HG03469 (cell line): ENCODE results near the gene NUDT15.
"Not testable (repeated sequence)": the region's sequence is repeated elsewhere in the genome, so short reads cannot be mapped to it uniquely, and the experiment has no call there.

Experiments used
- ATAC-seq: cut with Tn5 transposase; IDR thresholded peaks from one replicate; pipeline ENCODE4 v1.9.1; 2021; ENCODE audit warnings: mild to moderate bottlenecking, moderate library complexity, moderate number of reproducible peaks; ENCODE audit not compliant: unreplicated experiment

Gene NUDT15

GRCh38 chr13:48037346-48038173, at the start of gene NUDT15:
TSS of gene NUDT15 (plus strand) at chr13:48037726. CDS start at chr13:48037747, 21 bp downstream.
- peak; percentile 81 for ATAC-seq

DNA sequence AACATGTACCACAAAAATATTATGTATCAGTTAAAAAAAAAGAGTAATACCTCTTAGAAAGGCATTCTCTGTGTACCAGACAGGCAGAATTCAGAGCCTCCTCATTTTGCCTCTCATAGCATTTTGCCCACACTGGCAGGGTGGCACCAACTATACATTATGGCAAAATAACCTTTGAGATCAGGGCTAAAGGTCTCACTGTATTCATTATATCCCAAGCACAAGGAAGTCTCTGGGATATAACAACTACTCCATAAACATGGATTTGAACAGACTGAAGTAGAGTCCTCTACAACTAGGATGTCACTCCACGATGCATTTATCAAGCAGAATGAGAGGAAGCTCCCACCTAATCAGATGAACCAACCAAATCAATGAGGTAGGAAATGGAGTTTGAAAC, 47.1 kb upstream of the NUDT15 start:
- ATAC-seq, result no peak

DNA sequence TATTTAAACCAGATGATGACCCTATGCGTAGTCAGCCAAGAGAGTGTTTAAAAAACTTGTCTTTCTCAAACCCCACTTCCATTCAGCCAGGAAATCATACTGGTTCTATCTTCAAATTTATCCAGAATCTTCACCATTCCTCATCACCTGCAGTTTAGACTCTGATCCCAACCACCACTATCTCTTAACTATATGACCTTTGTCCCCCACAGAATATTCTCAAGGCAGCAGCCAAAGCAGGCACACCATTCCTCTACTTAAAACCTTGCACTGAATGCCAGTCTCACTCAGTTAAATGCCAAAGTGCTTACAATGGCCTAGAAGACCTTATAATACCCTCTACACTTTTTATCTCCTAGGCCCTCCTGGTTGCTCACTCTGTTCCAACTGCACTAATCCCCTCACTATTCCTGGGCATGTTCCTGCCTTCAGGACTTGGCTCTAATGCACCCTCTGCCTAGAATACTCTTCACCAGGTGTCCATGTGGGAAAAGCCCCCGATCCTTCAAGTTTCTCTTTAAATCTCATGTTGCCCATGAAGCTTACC, 46.5 kb upstream of the NUDT15 start:
- ATAC-seq, result no peak

GRCh38 chr13:47991859-47992258, 45.7 kb upstream of the NUDT15 start:
- ATAC-seq, result no peak

DNA sequence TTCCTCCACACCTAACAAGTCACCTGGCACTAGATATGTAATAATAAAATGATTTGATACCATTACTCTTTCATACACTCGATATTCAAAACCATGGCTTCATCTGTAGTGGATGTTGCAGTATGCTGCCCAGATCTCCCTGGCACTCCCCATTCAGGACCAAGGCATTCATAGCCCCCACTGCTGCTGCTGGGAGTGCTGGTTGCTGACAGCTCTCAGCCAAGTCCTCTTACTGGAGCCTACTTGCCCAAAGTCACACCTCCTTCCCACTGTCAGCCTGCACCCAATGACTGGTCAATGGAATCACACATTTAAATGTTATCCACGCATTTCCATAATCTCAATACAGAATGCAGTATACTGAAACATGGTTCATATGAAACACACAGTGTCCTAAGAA, 40.1 kb upstream of the NUDT15 start:
- ATAC-seq, result no peak

- ATAC-seq, result no peak
These were observed 37.6 kb upstream of the NUDT15 start for GRCh38 chr13:47999973-48000372.

GRCh38 chr13:48000559-48001113, 36.9 kb upstream of the NUDT15 start:
- peak; percentile 19 for ATAC-seq

DNA sequence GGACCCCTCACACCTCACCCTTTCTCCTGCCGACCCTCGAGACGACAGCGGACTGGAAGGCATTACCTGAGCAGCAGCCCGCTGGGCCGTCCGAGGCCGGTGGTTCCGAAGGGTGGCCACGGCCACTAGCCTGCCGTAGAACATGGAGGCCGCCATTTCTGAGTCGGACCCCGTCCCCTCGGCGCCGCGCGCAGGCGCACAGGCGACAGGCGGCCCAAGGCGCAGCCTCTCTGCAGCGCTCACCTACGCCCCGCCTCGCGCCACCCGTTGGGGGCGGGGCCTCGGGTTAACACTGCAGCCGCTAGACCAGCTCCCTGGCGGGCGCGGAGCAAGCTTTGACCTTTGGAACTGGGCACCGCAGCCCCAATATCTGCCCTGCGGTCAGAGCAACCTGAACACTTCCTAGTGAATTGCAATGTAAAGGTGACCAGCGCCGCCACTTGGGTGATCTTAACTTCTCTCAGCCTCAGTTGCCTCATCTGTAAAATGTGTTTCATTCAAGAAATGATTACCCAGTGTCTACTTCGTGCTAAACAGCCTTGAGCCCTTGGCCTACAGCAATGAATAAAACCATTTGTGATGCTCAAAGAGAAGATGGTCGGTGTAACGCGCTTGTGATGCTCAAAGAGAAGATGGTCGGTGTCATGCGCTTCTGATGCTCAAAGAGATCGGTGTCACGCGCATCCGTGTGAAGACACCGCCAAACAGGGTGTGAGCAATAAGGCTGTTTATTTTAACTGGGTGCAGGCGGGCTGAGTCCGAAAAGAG, 36.2 kb upstream of the NUDT15 start, which contains the start of gene SUCLA2:
Gene SUCLA2, minus strand, starts transcription at position 160 of the 768 bp plus-strand sequence. Its CDS starts 4 bp downstream, at position 156.
- peak; percentile 97 for ATAC-seq

DNA sequence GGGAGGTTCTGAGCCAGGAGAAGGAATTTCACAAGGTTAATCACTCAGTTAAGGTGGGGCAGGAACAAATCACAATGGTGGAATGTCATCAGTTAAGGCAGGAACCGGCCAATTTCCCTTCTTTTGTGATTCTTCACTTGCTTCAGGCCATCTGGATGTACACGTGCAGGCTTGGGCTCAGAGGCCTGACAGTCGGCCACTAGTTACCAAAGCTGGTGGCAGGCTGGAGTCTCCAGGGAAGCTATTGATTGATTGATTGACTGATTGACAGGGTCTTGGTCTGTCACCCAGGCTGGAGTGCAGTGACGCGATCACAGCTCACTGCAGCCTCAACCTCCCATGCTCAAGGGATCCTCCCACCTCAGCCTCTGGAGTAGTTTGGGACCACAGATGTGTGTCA, 35.5 kb upstream of the NUDT15 start:
- ATAC-seq, result not testable (repeated sequence)

DNA sequence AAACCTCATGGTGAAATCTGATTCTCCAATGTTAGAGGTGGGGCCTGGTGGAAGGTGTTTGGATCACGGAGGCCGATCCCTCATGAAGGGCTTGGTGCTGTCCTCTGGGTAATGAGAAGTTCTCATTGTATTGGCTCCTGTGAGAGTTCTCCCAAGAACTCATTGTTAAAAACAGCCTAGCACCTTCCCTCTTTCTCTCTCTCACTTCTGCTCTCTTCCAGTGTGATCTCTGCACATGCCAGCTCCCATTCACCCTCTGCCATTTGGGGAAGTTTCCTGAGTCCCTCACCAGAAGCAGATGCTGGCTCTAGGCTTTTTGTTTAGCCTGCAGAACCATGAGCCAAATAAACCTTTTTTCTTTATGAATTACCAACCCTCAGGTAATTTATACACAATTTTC, 33.3 kb upstream of the NUDT15 start:
- no peak for ATAC-seq

DNA sequence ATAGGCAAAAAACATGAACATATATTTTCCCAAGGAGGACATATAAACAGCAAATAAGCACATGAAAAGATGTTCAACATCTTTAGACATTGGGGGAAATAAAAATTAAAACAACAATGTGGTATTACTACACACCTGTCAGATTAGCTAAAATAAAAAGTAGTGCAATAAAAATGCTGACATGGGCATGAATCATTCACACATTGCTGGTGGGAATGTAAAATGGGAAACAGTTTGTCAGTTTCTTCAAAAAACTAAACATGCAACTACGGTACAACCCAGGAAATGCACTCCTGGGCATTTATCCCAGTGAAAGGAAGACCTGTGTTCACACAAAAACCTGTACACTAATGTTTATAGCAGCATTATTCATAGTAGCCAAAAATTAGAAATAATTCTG, 31.1 kb upstream of the NUDT15 start:
- ATAC-seq, result no peak

- ATAC-seq, result no peak
These were observed 28.2 kb upstream of the NUDT15 start for GRCh38 chr13:48009284-48009683.

DNA sequence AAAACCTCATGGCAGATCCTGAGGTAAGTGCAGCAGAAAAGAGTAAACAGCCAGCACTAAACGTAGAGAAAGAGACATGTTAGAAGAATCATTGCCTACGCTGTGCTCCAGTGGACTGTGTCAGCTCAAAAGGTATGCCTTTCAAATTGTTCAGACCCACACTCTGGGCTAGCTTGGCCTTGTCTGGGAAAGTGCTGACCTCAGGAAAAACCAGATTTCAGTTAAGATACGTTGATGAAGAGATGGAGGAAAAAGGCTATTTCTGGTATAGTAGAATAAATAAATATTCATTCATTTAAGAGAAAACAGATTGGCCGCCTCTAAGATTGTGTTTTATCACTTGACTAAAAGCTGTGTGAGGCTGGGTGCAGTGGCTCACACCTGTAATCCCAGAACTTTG, 26.8 kb upstream of the NUDT15 start:
- no peak for ATAC-seq

- no peak for ATAC-seq
These were observed 24.9 kb upstream of the NUDT15 start for GRCh38 chr13:48012668-48013067.

GRCh38 chr13:48014359-48014758, 23.2 kb upstream of the NUDT15 start:
- no peak for ATAC-seq

GRCh38 chr13:48018637-48019036, 18.9 kb upstream of the NUDT15 start:
- no peak for ATAC-seq

DNA sequence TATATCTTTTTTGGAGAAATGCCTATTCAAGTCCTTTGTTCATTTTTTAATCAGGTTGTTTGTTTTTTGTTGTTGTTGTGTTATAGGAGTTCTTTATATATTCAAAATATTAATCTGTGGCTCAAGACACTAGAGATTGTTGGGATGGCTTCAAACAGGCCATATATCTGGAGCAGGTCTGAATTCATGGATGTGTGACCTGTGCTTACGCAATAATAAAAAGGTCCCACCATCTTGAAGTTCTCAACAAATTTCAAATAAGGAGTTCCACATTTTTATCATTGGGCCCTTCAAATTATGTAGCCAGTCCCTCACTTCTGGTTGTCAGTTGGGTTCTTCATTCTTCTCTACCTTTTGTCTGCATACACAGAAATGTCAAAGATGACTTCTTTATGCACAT, 17.7 kb upstream of the NUDT15 start:
- ATAC-seq, result no peak

- ATAC-seq, result no peak
These were observed 9.5 kb upstream of the NUDT15 start for GRCh38 chr13:48028066-48028465.

DNA sequence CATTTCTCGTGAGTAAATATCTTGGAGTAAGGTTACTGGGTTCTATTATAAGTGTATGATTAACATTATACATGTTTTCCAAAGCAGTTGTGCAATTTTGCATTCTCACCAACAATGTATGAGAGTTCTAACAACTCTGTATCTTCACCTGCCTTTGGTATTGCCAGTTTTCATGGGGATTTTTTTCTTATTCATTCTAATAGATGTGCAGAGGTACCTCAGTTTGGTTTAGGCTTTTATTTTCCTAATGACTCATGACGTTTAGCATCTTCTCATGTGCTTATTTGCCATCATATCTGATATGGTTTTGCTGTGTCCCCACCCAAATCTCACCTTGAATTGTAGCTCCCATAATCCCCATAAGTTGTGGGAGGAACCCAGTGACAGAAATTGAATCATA, 7.7 kb upstream of the NUDT15 start:
- ATAC-seq, result no peak

GRCh38 chr13:48038761-48039160, 1.2 kb downstream of the NUDT15 start:
- ATAC-seq, result no peak

DNA sequence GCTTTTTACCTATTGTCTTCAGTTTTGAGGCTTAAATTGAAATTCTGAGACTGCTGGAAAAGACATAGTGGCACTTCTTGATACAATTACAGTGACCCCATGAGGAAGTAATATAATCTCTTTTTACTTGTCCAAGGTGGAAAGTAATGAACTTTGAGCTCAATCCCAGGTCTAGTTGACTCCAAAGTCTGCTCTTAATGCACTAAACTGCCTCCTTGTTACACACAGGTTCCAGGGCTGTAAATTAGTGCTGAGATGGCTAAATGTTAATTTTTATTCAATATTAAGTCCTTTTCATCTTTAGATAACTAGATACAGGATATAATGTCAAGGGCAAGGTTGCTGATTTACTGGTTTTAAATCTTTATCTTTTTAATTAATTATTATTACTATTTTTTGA, 2.5 kb downstream of the NUDT15 start:
- no peak for ATAC-seq
